Measurements from ENCODE around the gene KRTAP9-1. TPM values are rescaled to one million over a fixed set of nuclear protein-coding genes. Genes with fewer than 3 reads are reported as not detected.
A peak's percentile ranks its signal among the peaks of the same experiment; 100 is the strongest.
"Not testable (repeated sequence)": the region's sequence is repeated elsewhere in the genome, so short reads cannot be mapped to it uniquely, and the experiment has no call there.

Gene KRTAP9-1
- total RNA-seq, 6 donors from 2014 or later = not detected

GRCh38 chr17:41147531-41148204, 42.0 kb upstream of the KRTAP9-1 start:
- no peaks in the 10 kb centered on the region for H3K36me3 ChIP-seq
- DNase-seq = no peak
- peaks cover 4 to 16% (median 7%) of the 10 kb centered on the region in 4 donors for H3K9me3 ChIP-seq
- no peak overlapping the region for H3K27ac ChIP-seq
- no peaks in the 10 kb centered on the region for H3K4me1 ChIP-seq
- 79 to 89% methylated on average over 2 of the region's 2 CpGs for WGBS, 2 donors
- H3K27me3 ChIP-seq = no peaks in the 10 kb centered on the region
- TF ChIP-seq, protein P1, sequence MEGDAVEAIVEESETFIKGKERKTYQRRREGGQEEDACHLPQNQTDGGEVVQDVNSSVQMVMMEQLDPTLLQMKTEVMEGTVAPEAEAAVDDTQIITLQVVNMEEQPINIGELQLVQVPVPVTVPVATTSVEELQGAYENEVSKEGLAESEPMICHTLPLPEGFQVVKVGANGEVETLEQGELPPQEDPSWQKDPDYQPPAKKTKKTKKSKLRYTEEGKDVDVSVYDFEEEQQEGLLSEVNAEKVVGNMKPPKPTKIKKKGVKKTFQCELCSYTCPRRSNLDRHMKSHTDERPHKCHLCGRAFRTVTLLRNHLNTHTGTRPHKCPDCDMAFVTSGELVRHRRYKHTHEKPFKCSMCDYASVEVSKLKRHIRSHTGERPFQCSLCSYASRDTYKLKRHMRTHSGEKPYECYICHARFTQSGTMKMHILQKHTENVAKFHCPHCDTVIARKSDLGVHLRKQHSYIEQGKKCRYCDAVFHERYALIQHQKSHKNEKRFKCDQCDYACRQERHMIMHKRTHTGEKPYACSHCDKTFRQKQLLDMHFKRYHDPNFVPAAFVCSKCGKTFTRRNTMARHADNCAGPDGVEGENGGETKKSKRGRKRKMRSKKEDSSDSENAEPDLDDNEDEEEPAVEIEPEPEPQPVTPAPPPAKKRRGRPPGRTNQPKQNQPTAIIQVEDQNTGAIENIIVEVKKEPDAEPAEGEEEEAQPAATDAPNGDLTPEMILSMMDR (IDR thresholded peaks at IDR 0.05) = no peak
- TF ChIP-seq POLR2A (IDR thresholded peaks at IDR 0.05) (no peak), POLR2AphosphoS5 (IDR thresholded peaks at IDR 0.05) (no peak), EP300 (IDR thresholded peaks at IDR 0.05) (no peak)
- H3K4me3 ChIP-seq = no peak overlapping the region
- no peak for ATAC-seq (ENCODE audit: low FRiP score in 2 of 2)

- DNase-seq = peak in 1 of 2 donors; percentile 57
- not testable (repeated sequence) for H3K27ac ChIP-seq; H3K4me1 ChIP-seq; H3K36me3 ChIP-seq; ATAC-seq (ENCODE audit: low FRiP score in 2 of 2); H3K27me3 ChIP-seq; H3K9me3 ChIP-seq; H3K4me3 ChIP-seq
- 80 to 85% methylated on average over 6 to 10 of the region's 10 CpGs for WGBS, 2 donors
These were observed 40.6 kb upstream of the KRTAP9-1 start for GRCh38 chr17:41148971-41149651.

- H3K4me3 ChIP-seq = no peak within 1 kb of the TSS
- H3K27ac ChIP-seq = no peak within 1 kb of the TSS
- TF ChIP-seq POLR2AphosphoS5 (IDR thresholded peaks at IDR 0.05) (no peak), POLR2A (IDR thresholded peaks at IDR 0.05) (no peak), EP300 (IDR thresholded peaks at IDR 0.05) (no peak)
- TF ChIP-seq, protein P1 (IDR thresholded peaks at IDR 0.05) = no peak
- H3K36me3 ChIP-seq = no peaks in the 10 kb centered on the region
- H3K9me3 ChIP-seq = no peaks in the 10 kb centered on the region
- 40 to 46% methylated on average over 2 of the region's 2 CpGs for WGBS, 2 donors
- ATAC-seq (ENCODE audit: low FRiP score in 2 of 2) (no peak), DNase-seq (no peak)
- H3K27me3 ChIP-seq = no peaks in the 10 kb centered on the region
- no peaks in the 10 kb centered on the region for H3K4me1 ChIP-seq
These were observed 40.1 kb upstream of the KRTAP9-1 start, which contains the start of gene KRTAP4-5 for GRCh38 chr17:41149652-41149985. TSS of gene KRTAP4-5 (minus strand) at chr17:41149825. CDS start at chr17:41149767, 58 bp downstream.

DNA sequence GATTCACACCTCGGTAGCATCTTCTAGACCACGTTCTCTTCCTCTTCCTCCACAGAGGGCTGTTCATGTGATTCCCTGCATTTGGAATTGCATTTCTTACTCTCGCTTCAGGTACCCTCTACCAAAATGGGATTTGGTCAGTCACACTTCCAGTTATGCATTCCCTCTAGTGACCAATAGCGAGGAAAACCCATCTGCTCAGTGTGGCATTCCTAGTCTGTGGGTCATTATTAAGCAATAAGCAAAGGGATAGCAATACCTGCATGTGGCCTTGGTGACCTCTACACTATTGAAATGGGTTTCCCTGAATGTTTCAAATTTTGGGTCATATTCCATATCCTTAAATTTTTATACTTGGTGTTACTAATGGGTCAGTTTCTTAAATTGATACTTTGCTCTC, 39.7 kb upstream of the KRTAP9-1 start:
- DNase-seq (no peak), ATAC-seq (ENCODE audit: low FRiP score in 2 of 2) (no peak)
- 85 to 88% methylated on average over 4 of the region's 4 CpGs for WGBS, 2 donors
- Histone ChIP-seq H3K36me3 (no peaks in the 10 kb centered on the region), H3K9me3 (no peaks in the 10 kb centered on the region), H3K27me3 (no peaks in the 10 kb centered on the region), H3K4me1 (no peaks in the 10 kb centered on the region), H3K4me3 (no peak overlapping the region), H3K27ac (no peak overlapping the region)
- no peak for TF ChIP-seq EP300 (IDR thresholded peaks at IDR 0.05)
- no peak for TF ChIP-seq POLR2A (IDR thresholded peaks at IDR 0.05)
- TF ChIP-seq POLR2AphosphoS5 (IDR thresholded peaks at IDR 0.05) = no peak
- TF ChIP-seq, protein P1 (IDR thresholded peaks at IDR 0.05) = no peak

- no peak for DNase-seq
- no peaks in the 10 kb centered on the region for H3K4me1 ChIP-seq
- no peak for ATAC-seq (ENCODE audit: low FRiP score in 2 of 2)
- no peaks in the 10 kb centered on the region for H3K9me3 ChIP-seq
- no peak overlapping the region for H3K27ac ChIP-seq
- no peaks in the 10 kb centered on the region for H3K36me3 ChIP-seq
- no peak overlapping the region for H3K4me3 ChIP-seq
- 82 to 83% methylated on average over 2 of the region's 2 CpGs for WGBS, 2 donors
- H3K27me3 ChIP-seq = no peaks in the 10 kb centered on the region
- TF ChIP-seq POLR2AphosphoS5 (IDR thresholded peaks at IDR 0.05) (no peak), POLR2A (IDR thresholded peaks at IDR 0.05) (no peak), EP300 (IDR thresholded peaks at IDR 0.05) (no peak)
- TF ChIP-seq, protein P1 (IDR thresholded peaks at IDR 0.05) = no peak
These were observed 38.2 kb upstream of the KRTAP9-1 start for GRCh38 chr17:41151525-41151924.
